Esophagus squamous epithelium (tissue), 4 donors: ENCODE measurements around the gene XAF1.

Experiments used
- POLR2A ChIP-seq, 4 donors: fragments of 450-650 bp; IDR thresholded peaks; one replicate each; pipeline ENCODE4 v1.6.1; 2017; ENCODE audit warnings: antibody characterized with exemption in 4 of 4, mild to moderate bottlenecking in 4 of 4, moderate library complexity in 3 of 4
- TF ChIP-seq, protein P1 (sequence below), 6 experiments: fragments of 450-650 bp in 4 of 6; fragments of 200-600 bp in 2 of 6; sonication (generic) in 2 of 6; IDR thresholded peaks; one replicate each; pipeline ENCODE4 v1.5.1; 2016 to 2019; ENCODE audit warnings: antibody characterized with exemption in 6 of 6, mild to moderate bottlenecking in 4 of 6, moderate library complexity in 4 of 6

DNA sequence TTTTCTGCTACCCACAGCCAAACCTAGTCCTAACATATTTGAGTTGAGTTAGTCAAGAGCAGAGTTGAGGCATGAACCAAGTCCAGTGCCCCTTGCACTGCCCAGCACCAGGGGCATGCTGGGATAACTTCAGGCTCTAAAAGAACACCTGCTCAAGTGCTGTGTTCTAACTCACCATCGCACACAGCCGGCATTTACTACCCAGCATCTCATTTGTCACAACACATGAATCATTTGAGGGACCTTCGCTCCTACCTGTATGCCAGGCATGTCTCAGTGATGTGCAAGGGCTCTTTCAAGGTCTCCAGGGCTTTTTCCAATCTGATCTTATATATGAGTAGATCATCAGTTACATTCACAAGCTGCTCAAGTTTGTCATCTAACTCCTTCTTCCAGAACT, 63.1 kb downstream of the XAF1 start:
- TF ChIP-seq, protein P1, sequence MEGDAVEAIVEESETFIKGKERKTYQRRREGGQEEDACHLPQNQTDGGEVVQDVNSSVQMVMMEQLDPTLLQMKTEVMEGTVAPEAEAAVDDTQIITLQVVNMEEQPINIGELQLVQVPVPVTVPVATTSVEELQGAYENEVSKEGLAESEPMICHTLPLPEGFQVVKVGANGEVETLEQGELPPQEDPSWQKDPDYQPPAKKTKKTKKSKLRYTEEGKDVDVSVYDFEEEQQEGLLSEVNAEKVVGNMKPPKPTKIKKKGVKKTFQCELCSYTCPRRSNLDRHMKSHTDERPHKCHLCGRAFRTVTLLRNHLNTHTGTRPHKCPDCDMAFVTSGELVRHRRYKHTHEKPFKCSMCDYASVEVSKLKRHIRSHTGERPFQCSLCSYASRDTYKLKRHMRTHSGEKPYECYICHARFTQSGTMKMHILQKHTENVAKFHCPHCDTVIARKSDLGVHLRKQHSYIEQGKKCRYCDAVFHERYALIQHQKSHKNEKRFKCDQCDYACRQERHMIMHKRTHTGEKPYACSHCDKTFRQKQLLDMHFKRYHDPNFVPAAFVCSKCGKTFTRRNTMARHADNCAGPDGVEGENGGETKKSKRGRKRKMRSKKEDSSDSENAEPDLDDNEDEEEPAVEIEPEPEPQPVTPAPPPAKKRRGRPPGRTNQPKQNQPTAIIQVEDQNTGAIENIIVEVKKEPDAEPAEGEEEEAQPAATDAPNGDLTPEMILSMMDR (IDR thresholded peaks at IDR 0.05), result no peak
- no peak for TF ChIP-seq POLR2A (IDR thresholded peaks at IDR 0.05)
